HUDEP-2 (cell line): ENCODE results near the gene HIGD1C.
A peak's percentile ranks its signal among the peaks of the same experiment; 100 is the strongest.
"Not testable (repeated sequence)": the region's sequence is repeated elsewhere in the genome, so short reads cannot be mapped to it uniquely, and the experiment has no call there.

ENCODE experiments used
- DNase-seq, 76 experiments: peaks; one replicate each; lab custom pipeline; 2025; ENCODE audit not compliant: unreplicated experiment in 76 of 76; lab: John Stamatoyannopoulos, UW

The HIGD1C gene

GRCh38 chr12:51012570-51013236 is 60.4 kb downstream of the HIGD1C start:
- DNase-seq: peak in 10 of 76 experiments; percentile 10 to 62 (median 34)

- no peak for DNase-seq
Observed at GRCh38 chr12:51013441-51013840, 61.1 kb downstream of the HIGD1C start.

DNA sequence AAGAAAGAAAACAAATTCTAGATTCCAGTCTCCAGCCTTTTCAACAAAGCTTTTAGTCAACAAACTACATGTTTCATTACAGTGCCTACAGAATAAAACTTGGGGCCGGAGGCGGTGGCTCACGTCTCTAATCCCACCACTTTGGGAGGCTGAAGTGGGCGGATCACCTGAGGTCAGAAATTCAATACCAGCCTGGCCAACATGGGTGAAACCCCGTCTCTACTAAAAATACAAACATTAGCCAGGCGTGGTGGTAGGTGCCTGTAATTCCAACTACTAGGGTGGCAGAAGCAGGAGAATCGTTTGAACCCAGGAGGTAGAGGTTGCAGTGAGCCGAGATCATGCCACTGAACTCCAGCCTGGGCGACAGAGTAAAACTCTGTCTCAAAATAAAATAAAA is 62.1 kb downstream of the HIGD1C start:
- DNase-seq: not testable (repeated sequence)

DNA sequence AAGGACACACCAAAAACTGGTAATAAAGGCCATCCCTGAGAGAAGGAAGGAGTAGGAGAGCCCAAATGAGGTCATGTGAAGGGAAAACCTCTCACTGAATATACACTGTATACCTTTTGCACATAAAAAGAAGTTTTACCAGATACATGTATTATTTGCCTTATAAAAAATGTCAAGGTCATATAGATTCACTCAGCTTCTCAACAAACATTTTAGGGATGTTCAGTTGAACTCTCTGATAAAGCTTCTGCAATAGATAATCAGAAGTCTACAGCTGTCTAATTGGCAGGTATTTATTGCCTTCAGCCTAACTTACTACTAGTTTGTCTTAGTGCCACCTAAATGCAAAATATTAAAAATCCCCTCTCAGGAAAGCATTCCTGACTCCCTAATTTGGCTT is 65.1 kb downstream of the HIGD1C start:
- DNase-seq: peak in 14 of 76 experiments; percentile 18 to 69 (median 42)

GRCh38 chr12:51018956-51019355 is 66.6 kb downstream of the HIGD1C start:
- DNase-seq: peak in 1 of 76 experiments; percentile 12

DNA sequence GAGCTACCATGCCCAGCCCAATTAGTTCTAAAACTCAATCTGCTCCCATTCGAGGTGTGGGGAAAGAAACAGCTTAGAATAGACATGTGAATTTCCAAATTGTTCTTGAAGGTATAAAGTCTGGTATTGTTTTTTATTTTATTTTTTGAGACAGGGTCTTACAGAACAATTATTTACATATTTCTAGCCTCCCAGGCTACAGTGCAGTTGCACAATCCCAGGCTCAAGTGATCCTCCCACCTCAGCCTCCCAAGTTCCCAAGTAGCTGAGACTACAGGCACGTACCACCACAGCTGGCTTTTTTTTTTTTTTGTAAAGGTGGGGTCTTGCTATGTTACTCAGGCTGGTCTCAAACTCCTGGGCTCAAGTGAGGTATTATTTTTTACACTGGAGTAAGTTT is 67.6 kb downstream of the HIGD1C start:
- DNase-seq: no peak
